IPS-18c (cell line): ENCODE results near the gene ARSG.

Experiments
- H3K4me3 ChIP-seq: 2 replicates; pipeline ENCODE4 v1.7.0; 2013; ENCODE audit warnings: low read depth, mild to moderate bottlenecking, low read length, moderate library complexity; ENCODE audit not compliant: insufficient read depth
- H3K9me3 ChIP-seq: one replicate; pipeline ENCODE4 v1.6.1; 2013; ENCODE audit warnings: mild to moderate bottlenecking, low read length, moderate library complexity; ENCODE audit not compliant: control insufficient read depth, insufficient read depth

ARSG gene

DNA sequence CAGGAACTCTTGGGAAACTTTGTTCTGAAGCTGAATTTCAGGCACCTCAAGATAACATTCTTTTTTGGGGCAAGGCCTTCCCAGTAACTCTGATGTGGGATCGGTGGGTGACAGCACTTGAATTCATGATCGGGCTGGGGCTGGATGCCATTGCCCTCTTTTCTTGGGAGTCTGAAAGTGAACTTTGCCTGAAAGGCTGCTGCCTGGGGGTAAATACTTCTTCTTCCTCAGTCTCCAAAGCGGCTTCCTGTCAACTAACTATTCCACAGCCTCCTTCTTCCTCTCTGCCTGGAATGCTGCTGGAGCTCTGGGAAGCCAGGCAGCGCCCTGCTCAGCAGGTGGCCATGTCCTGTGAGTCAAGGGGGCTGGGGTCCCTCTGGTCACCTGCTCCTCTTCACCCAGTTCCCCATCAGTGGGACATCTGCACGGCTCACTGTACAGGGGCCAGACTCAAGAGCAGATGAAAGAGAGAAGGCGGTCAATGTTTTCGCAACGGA, 86.5 kb downstream of the ARSG start:
- peak overlapping the region; percentile 9; the same call in 1 of the 2 replicates for H3K4me3 ChIP-seq
- no peaks in the 10 kb centered on the region for H3K9me3 ChIP-seq

DNA sequence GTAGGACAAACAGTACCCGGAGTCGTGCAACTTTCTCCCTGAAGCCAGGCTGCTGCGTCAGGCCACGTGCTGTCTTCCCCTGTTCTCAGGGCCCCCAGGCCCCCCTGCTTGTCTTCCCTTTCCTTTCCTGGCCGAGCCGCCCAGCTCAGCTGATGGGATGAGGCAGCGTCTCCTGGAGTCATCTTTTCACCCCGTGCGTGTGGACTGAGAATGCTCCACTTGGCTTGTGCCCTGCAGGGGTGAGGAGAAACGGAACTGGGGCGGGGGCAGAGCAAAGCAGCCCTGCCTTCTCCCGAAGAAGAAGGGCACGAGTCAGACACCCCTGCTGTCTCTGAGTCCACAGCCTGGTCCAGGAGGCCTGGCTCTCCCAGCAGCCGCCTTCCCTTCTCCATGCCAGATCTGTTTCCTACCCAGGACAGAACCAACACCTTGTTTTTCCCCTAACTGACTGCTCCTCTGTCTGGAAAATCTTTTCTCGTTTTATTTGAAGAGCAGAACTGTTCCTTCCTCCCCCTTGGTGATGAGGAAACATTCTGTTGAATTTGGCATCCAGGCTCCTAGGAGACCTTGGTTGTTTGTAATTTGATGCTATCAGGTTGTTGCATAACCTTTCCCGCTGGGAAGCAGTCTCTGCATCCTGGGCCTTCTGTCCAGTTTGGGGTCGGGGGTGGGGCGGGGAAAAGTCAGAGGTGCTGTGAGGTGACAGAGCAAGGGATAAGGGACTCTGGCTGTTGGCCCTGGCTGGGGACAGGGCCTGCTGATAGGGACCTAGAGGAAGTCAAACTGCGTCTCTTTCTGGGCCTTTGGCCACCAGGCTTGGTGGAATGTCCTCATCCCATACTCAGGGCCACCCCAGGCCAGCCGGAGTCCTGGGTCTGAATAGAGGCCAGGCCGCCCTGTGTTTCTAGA, 87.2 kb downstream of the ARSG start:
- H3K4me3 ChIP-seq, result no peak overlapping the region; the same call in 1 of the 2 replicates

GRCh38 chr17:68379177-68379510, 87.8 kb downstream of the ARSG start:
- H3K9me3 ChIP-seq, result no peaks in the 10 kb centered on the region

More for the DNA sequence above, 87.2 kb downstream of the ARSG start:
- H3K9me3 ChIP-seq, result no peaks in the 10 kb centered on the region

DNA sequence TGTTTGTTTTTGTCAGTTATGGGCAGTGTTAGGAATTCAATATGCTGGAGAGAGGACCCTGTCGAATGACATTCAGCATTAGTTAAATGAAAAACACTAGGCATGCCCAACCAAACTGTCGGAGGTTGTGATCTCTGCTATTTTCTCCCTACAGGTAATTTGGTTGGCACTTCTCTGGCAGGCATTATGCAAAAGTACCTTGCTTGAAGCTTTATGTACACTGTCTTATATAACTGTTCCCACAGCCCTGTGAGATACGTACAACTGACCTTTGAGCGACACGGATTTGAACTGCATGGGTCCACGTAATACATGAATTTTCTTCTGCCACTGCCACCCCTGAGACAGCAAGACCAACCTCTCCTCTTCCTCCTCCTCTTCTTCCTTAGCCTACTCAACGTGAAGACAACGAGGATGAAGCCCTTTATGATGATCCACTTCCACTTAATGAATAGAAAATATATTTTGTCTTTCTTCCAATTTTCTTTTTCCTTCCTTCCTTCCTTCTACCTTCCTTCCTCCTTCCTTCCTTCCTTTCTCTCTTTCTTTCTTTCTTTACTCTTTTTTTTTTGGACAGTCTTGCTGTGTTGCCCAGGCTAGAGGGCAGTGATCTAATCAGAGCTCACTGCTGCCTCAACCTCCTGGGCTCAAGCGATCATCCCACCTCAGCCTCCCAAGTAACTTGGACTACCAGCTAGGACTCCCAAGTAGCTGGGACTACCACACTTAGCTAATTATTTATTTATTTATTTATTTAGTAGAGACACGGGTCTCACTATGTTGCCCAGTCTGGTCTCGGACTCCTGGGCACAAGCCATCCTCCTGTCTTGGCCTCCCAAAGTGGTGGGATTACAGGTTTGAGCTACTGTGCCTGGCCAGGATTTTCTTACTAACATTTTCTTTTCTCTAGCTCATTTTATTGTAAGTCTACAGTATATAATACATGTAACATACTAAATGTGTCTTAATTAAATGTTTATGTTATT, 88.7 kb downstream of the ARSG start:
- no peaks in the 10 kb centered on the region for H3K9me3 ChIP-seq
- H3K4me3 ChIP-seq, result no peak overlapping the region

More at GRCh38 chr17:68379177-68379510, 87.8 kb downstream of the ARSG start:
- no peak overlapping the region for H3K4me3 ChIP-seq

DNA sequence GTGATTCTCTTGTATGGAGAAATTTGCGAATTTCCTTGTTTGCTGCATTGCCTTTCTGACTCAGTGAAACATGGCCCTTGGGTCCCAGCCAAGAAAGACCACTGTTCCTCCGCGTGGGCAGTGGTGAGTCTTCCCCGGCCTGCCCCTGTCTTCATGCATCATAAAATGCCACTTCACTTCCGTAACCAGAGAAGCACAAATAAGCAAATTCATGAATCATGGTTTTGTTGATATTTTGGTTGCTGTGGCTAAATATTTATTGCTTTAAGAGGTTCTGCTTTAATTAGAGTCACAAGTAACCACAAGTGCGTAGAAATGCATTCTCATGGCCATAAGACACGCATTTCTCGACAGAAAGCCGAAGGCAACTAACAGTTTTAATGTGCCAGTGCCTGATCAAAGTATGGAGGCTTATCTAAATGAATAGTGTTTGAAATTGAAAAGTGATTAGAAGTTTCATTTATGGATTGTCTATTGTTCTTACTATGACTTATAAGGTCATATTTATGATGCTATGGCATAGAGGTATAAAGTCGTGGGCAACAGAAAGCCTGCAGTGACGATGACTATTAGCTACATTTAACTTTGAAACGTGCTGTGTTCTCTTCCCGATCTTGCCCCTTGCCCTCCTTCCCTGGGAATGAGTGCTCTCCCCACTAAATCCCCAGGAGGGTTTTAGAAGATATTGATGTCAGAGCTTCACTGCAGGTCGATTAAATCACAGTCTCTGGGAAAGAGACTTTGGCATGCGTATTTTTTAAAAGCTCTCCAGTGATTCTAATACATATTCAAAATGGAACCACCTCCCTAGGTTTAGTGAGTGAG, 90.0 kb downstream of the ARSG start:
- Histone ChIP-seq H3K4me3 (no peak overlapping the region), H3K9me3 (no peaks in the 10 kb centered on the region)

- Histone ChIP-seq H3K9me3 (no peaks in the 10 kb centered on the region), H3K4me3 (no peak overlapping the region)
Measured at GRCh38 chr17:68382582-68383085, 91.3 kb downstream of the ARSG start.

DNA sequence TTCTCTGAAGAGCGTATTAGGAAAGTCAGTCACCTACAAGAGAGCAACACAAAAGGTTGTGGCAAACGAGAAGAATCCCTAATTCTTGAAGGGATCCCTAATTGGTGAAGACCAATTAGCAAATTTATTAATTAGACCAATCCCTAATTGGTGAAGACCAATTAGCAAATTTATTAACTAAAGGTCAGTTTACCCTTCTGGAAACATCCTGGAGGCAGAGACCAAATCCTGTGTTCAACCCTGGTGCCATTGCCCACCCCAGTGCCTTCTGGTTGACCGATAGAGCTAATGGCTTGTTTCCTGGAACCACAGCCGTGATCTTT, 91.8 kb downstream of the ARSG start:
- no peaks in the 10 kb centered on the region for H3K9me3 ChIP-seq
- no peak overlapping the region for H3K4me3 ChIP-seq

DNA sequence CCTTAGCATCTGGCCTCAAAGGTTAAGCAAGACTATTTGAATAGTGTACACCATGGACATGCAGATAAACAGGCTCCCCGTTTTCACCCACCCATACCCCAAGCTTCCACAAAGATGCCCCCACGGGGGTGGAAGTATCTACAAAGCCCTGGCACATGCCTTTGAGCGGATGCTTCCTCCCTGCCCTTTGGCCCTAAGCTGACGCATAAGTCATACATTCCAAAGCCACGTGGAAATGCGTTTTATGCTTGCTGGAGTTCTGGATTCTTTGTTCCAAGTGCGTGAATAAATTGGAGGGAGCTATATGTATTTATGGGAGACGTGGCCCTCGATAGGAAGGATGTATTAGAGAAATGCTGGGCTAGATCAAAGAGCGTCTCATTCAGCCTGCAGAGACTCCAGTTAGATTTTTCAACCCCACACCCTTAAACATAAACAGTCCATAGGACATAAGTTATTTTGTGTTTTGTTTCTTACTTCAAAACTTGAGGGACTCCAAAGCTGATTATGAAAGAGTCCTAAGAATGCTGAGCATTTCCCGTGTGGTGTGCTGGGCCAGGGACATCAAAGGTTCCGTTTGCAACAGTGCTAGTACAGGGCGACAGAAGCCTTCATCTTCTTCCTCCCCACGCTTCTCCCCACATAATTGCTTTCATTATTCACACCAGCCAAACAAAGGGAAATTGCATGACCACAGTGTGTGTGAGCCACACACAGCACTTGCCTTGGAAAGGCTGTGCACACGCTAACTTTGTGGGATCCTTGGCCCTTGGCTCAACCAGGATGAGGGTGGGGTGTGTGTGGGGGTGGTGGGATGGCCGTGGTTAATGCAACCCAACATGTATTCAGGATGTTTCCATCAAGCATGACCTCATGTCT, 92.4 kb downstream of the ARSG start:
- H3K9me3 ChIP-seq, result no peaks in the 10 kb centered on the region
- H3K4me3 ChIP-seq, result no peak overlapping the region

- Histone ChIP-seq H3K4me3 (no peak overlapping the region), H3K9me3 (no peaks in the 10 kb centered on the region)
Measured at GRCh38 chr17:68384471-68384870, 93.2 kb downstream of the ARSG start.

- no peak overlapping the region for H3K4me3 ChIP-seq
- no peaks in the 10 kb centered on the region for H3K9me3 ChIP-seq
Measured at GRCh38 chr17:68384941-68385340, 93.6 kb downstream of the ARSG start.

DNA sequence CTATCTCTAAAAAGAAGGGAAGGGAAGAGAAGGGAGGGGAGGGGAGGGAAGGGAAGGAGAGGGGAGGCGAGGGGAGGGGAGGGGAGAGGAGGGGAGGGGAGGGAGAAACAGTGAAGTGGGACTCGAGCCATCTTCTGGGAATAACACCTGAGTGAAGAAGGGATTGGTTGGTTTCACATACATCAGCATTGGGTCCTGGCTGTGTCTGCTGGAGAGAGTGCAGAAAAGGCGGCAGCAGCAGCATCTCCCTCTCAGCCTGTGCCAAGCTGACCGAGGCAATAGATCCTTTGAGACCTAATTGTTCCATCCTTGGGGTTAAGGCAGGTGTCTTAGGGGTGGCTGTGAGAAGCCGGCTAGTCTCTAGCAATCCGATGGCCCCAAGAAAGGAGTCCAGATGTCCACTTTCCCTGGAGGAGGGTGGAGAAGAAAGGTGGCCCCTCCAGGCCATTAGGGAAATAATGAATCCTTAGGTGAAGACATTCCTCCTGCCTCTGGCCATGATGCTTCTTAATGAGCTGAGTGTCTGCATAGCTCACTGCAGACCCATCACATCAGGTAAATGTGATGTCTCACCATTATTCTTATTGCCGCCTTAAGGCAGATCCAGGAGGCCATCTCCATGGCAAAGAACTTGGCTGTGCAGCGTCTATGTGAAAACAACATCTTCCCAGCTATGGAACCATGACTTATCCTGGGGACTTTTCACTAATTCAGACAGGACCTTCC, 94.4 kb downstream of the ARSG start:
- no peak overlapping the region for H3K4me3 ChIP-seq
- H3K9me3 ChIP-seq, result no peaks in the 10 kb centered on the region

GRCh38 chr17:68387435-68388218, 96.3 kb downstream of the ARSG start:
- Histone ChIP-seq H3K4me3 (no peak overlapping the region), H3K9me3 (no peaks in the 10 kb centered on the region)

- Histone ChIP-seq H3K4me3 (no peak overlapping the region), H3K9me3 (no peaks in the 10 kb centered on the region)
Measured at GRCh38 chr17:68389041-68389440, 97.7 kb downstream of the ARSG start.

DNA sequence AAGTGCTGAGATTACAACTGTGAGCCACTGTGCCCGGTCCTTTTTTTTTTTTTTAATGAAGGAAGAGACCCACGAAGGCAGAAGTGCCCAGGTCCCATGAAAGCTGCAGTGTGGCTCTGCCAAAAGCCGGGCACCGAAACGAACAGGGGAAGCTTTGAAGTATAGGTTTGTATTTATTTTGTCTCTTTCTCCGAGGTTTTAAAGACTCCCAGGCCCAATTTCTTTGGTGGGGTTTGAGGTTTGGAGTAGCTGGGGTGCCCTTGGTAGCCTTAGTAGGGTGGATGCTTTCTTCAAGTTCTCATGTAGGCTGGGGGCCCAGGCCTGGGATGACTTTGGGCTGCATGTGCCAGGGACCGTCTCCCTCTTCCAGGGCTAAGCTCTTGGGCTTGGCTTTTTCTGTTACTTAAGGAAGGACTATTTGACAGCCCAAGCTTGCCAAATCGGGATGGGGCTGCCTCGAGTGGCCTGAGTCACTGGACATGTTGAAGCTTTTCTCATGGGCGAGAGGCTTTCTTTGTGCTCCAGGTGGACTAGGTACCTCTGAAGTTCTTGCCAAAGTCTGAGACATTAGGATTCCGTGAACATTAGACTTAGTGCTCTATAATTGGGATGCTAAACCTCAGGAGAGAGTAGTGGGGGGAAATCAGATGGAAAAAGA, 99.7 kb downstream of the ARSG start:
- no peak overlapping the region for H3K4me3 ChIP-seq
- H3K9me3 ChIP-seq, result no peaks in the 10 kb centered on the region
